SK-N-MC (cell line): ENCODE data around the gene FARS2.

Experiments used
- DNase-seq: peaks from one replicate; pipeline ENCODE4 v3.0.0-alpha.2; 2011; ENCODE audit warnings: low read depth, low spot score
- H3K27ac ChIP-seq: fragments of 200-600 bp; sonication (generic); 2 replicates; pipeline ENCODE4 v1.5.1; 2016; ENCODE audit warnings: mixed run types
- H3K36me3 ChIP-seq: fragments of 200-600 bp; sonication (generic); 2 replicates; pipeline ENCODE4 v1.6.1; 2017; ENCODE audit warnings: antibody characterized with exemption, low read length, mixed read lengths; ENCODE audit not compliant: insufficient read depth
- H3K4me3 ChIP-seq: fragments of 200-600 bp; sonication (generic); 2 replicates; pipeline ENCODE4 v1.5.1; 2016
- H3K9ac ChIP-seq: fragments of 200-600 bp; sonication (generic); 2 replicates; pipeline ENCODE4 v1.8.0; 2017; ENCODE audit warnings: mixed run types, mixed read lengths; ENCODE audit not compliant: insufficient read length
- H3K9me3 ChIP-seq: fragments of 200-600 bp; sonication (generic); 2 replicates; pipeline ENCODE4 v1.6.1; 2017; ENCODE audit warnings: low read depth, mild to moderate bottlenecking, antibody characterized with exemption, low read length, moderate library complexity, mixed read lengths
- EZH2 ChIP-seq: fragments of 200-600 bp; sonication (generic); IDR thresholded peaks from one replicate; pipeline ENCODE4 v1.6.1; 2017; ENCODE audit warnings: antibody characterized with exemption
- FOXP2 ChIP-seq: optimal IDR thresholded peaks from 2 replicates; pipeline ENCODE3; 2011; ENCODE audit warnings: mild to moderate bottlenecking, moderate library complexity; ENCODE audit not compliant: insufficient read depth; ENCODE audit errors: extremely low read length, control extremely low read depth
- POLR2AphosphoS5 ChIP-seq: IDR thresholded peaks from 2 replicates; pipeline ENCODE4 v1.6.1; 2012; ENCODE audit warnings: mild to moderate bottlenecking, low read depth, low read length, borderline replicate concordance

FARS2 gene

DNA sequence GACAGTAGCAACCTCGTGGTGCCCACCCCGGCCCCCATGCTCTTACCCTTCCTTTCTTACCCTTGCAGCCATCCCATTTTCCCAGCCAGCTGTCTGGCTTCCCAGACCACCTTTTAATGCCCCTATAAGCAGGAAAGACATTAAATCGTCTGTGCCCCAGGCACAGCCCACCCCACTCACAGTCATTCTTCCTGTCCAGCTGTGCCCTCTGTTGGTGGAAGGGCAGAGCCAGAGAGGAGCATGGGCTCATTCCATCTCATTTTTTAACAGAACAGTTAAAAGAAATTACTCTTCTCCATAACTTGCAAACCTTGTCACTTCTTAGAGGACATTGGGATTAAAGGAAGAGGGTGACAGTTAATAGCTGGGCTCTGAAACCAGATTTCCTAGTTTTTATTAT is 504.9 kb downstream of the FARS2 start:
- Histone ChIP-seq H3K9me3 (no peaks in the 10 kb centered on the region), H3K4me3 (no peak overlapping the region), H3K36me3 (no peaks in the 10 kb centered on the region), H3K27ac (no peak overlapping the region), H3K9ac (no peak overlapping the region)
- TF ChIP-seq POLR2AphosphoS5 (no peak), EZH2 (no peak), FOXP2 (no peak)
- DNase-seq, result no peak

DNA sequence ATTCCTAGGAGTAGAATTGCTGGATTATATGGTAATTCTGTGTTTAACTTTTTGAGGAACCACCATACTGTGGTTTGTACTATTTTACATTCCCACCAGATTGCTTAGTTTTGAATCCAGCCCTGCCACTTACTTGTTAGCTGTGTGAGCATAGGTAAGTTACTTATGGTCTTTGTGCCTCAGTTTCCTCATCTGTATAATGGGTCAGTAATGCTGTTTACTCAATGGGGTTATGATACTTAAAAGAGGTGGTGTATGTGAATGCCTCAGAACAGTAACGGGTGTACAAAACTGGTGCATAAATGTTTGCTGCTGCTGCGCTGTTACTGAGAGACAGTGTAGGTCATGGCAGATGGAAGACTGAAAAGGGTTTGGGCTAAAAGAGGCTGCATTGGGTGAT is 506.2 kb downstream of the FARS2 start:
- no peak overlapping the region for H3K9ac ChIP-seq
- no peak for DNase-seq
- H3K4me3 ChIP-seq, result no peak overlapping the region
- TF ChIP-seq POLR2AphosphoS5 (no peak), FOXP2 (no peak), EZH2 (no peak)
- no peaks in the 10 kb centered on the region for H3K36me3 ChIP-seq
- H3K9me3 ChIP-seq, result no peaks in the 10 kb centered on the region
- no peak overlapping the region for H3K27ac ChIP-seq

DNA sequence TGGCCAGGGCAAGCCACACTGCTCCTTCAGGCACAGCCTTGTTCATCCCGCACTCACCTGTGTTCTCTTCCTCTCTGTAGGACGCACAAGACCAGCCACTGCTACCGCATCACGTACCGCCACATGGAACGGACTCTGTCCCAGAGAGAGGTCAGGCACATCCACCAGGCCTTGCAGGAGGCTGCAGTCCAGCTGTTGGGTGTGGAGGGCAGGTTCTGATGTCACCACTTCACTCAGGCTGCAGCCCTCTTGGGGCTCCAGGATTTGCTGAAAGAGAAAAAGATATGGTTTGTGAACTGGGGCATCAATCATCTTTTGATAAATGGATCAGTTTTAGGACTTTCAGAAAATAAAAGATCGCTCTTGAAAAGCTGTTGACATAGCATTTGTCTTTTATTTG is 509.9 kb downstream of the FARS2 start:
- Histone ChIP-seq H3K4me3 (no peak overlapping the region), H3K9me3 (no peaks in the 10 kb centered on the region), H3K36me3 (no peaks in the 10 kb centered on the region), H3K27ac (no peak overlapping the region), H3K9ac (no peak overlapping the region)
- TF ChIP-seq POLR2AphosphoS5 (no peak), EZH2 (no peak), FOXP2 (no peak)
- no peak for DNase-seq

DNA sequence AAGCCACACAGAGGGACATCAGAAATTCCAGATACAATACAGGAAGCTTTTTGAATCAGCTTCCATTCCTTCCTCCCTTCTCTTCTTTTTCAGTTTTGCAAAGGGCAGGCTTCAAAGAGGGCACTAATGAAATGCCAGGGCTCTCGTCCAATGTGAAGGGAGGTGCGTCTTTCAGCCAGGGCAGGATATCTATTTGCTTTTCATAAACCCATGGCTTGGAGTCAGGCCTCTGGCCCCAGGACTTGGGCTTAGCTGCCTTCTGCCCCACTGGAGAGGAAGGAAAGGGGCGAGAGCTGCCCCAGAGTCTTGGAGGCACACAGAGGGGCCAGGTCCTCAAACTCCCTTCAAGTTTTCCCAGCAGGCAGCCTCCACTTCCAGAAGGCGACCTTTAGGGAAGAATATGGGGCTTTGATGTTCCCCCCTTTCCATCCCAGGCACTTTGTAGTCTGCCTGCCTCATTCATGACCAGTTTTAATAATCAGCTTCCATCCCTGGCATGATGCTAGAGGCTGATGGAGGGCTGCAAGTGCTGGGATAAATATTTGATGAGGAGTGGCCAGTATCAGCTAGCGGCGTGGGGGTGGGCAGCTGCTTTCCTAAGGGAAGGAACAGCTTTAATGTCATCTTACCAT is 510.6 kb downstream of the FARS2 start:
- Histone ChIP-seq H3K9ac (no peak overlapping the region), H3K4me3 (no peak overlapping the region), H3K36me3 (no peaks in the 10 kb centered on the region), H3K9me3 (no peaks in the 10 kb centered on the region), H3K27ac (no peak overlapping the region)
- no peak for DNase-seq
- TF ChIP-seq FOXP2 (no peak), EZH2 (no peak), POLR2AphosphoS5 (no peak)

DNA sequence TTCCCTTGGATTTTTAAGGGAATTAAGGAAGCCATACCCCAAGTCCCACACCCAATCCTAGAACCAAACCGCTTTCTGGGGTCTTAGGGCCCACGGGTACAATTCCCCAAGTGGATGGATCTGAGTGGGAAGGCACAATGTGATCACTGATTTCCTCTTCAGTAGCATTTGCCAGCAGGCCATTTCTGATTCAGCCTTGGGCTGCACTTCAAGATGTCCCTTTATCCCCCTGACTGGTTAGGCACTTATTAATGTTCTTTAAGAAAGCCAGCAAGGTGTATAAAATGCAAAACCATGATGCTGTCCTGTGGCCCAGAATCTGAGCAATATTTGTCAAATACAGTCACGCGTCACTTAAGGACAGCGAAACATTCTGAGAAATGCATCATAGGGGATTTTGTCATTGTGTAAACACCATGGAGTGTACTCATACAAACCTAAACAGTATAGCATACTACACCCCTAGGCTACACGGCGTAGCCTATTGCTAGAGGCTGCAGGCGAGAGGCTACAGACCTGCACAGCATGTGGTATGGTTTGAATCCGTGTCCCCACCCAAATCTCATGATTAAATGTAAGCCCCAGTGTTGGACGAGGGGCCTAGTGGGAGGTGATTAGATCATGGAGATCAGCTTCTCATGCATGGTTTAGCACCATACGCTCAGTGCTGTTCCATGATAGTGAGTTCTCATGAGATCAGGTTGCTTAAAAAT is 511.3 kb downstream of the FARS2 start:
- no peak for DNase-seq
- Histone ChIP-seq H3K9me3 (no peaks in the 10 kb centered on the region), H3K4me3 (no peak overlapping the region), H3K36me3 (no peaks in the 10 kb centered on the region), H3K9ac (no peak overlapping the region), H3K27ac (no peak overlapping the region)
- TF ChIP-seq POLR2AphosphoS5 (no peak), EZH2 (no peak), FOXP2 (no peak)

DNA sequence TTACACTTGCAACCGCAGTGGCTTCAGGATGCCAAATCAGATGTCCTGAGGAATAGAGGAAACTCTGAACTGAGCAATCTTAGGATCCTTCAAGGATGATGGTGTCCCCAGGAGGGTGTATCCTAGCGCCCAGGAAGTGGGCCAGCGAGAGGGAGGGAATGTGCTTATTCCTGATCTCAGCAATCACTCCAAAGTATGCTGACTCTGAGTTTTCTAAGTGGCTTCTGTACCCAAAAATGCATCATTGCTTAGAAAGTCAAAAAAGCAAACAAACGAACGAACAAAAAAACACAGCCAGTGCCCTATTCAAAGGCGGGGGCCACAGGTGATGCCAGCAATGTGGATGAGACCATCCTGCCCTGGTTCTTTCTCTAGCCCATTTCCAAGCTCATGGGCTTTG is 514.8 kb downstream of the FARS2 start:
- Histone ChIP-seq H3K9me3 (no peaks in the 10 kb centered on the region), H3K27ac (no peak overlapping the region), H3K4me3 (no peak overlapping the region), H3K9ac (no peak overlapping the region), H3K36me3 (no peaks in the 10 kb centered on the region)
- DNase-seq, result no peak
- no peak for TF ChIP-seq EZH2
- no peak for TF ChIP-seq FOXP2
- no peak for TF ChIP-seq POLR2AphosphoS5

DNA sequence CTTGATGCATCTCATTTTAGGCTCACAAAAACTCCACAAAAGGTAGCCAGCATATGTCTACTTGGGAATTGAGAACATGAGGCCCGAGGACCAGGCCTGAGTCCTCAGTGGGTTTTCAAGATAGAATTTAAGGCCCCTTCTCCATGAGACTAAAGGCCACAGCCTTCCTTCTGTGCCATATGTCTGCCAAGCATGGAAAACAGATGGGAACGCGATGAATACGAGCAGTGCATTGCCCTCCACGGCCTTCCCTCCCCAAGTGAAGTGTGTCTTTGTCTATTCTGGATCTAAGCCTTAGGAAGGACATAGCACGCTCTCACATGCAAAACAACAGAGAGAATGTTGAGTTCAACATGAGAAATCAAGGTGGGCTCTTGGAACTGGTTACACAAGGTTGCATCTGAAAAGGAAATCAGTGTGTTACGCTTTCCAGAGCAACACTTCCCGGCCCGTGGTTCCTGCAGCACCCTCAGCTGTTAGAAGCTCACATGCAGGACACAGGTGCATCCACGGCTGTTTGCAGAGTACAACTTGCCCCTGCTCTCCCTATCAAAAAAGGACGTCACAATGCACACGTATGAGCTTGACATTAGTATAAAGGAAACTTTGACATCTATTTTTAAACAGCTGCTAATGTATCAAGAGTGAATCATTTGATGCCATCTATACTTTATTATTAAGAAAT is 515.5 kb downstream of the FARS2 start:
- no peak for DNase-seq
- Histone ChIP-seq H3K4me3 (no peak overlapping the region), H3K36me3 (no peaks in the 10 kb centered on the region), H3K9ac (no peak overlapping the region), H3K9me3 (no peaks in the 10 kb centered on the region), H3K27ac (no peak overlapping the region)
- TF ChIP-seq POLR2AphosphoS5 (no peak), EZH2 (no peak), FOXP2 (no peak)

DNA sequence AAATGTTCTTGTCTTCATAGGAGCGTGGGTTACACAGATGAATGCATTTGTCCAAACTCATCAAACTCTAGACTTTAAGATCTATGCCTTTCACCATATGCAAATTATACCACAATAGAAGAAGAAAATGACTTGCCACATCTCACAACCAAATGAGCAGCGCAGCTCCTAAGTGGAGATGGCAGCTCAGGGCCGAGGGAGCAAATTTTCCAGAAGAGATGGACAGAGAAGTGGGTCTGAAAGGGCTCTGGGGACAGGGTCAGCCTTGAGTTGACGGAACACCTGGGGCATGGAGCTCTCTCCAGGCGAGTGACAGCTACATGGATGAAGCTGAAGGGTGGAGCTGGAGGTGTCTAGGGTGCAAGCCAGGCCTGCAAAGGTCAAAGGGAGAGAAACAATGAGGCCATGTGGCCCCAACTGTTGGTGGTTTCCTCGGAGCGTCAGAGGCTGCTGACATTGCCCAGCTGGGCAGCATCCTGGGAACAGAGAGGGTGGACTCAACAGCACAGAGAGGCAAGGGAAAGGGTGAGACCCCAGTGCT is 517.1 kb downstream of the FARS2 start:
- no peak overlapping the region for H3K4me3 ChIP-seq
- no peaks in the 10 kb centered on the region for H3K9me3 ChIP-seq
- no peak overlapping the region for H3K9ac ChIP-seq
- TF ChIP-seq EZH2 (no peak), POLR2AphosphoS5 (no peak)
- no peaks in the 10 kb centered on the region for H3K36me3 ChIP-seq
- no peak overlapping the region for H3K27ac ChIP-seq
- no peak for DNase-seq
